NCI-H69 (cell line): ENCODE measurements around the gene TOX2.
A peak's percentile ranks its signal among the peaks of the same experiment; 100 is the strongest.

ENCODE experiments used
- DNase-seq: peaks from one replicate; lab custom pipeline; 2025; lab: John Stamatoyannopoulos, UW

TOX2 gene

DNA sequence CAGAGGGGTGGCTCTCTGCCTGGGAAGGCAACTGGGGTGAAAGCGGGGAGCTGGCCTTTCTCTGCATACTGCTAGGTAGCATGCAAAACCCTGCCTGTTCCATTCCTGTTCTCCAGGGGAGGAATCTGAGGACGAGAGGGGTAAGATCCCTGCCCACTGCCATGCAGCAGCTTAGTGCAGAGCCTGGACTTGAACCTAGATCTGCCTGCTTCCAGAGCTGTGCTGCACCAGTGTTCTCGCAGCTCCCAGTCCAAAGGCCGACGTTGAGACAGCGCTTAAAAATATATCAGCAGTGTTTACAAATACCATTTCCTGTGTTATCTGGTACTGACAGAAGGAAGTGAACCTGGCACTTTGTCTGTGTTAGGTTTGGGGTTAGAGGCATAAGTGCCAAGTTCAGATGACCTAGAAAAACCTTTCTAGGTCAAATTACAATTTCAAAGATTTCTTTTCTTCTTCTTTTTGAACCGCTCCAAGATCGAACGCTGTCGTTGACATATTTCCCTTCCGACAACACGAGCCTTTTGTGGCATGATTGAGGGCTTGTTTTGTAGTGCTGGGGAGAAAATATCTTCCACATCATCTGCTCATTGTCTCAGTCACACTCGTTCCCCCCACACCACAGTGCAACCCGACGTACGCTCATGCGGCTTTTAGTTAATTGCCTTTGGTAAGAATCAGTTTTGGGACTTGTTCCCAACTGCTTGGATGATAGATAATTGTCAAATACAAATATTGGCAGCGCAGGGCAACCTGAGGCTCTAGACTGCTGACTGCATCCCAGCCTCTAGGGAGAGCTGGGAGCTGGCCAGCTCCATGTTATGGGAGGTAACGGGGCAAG is 44.6 kb downstream of the TOX2 start:
- peak; percentile 2 for DNase-seq

GRCh38 chr20:43959920-43960227 is 45.2 kb downstream of the TOX2 start:
- DNase-seq: no peak

DNA sequence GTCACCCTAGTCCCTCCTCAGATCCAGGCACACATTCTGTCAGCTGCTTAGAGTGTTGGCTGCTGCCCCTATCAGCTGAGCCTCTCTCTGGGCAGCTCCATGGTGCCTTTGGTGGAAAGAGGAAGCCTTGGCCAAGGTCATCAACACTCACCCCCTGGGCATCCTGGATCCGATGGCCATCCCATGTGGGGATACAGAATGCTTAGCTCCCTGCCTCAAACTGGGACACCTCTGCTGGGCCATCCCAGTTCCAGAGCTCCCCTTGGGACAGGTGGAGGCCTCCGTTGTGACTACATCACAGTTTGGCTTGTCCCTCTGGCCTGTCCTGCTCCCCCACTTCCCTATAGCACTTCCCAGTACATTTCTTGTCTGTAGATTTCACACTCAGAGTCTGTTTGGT is 45.6 kb downstream of the TOX2 start:
- no peak for DNase-seq

GRCh38 chr20:43961116-43961515 is 46.5 kb downstream of the TOX2 start:
- no peak for DNase-seq

GRCh38 chr20:43961541-43962471 is 47.2 kb downstream of the TOX2 start:
- no peak for DNase-seq

- no peak for DNase-seq
Measured at GRCh38 chr20:43962530-43962929, 47.9 kb downstream of the TOX2 start.

DNA sequence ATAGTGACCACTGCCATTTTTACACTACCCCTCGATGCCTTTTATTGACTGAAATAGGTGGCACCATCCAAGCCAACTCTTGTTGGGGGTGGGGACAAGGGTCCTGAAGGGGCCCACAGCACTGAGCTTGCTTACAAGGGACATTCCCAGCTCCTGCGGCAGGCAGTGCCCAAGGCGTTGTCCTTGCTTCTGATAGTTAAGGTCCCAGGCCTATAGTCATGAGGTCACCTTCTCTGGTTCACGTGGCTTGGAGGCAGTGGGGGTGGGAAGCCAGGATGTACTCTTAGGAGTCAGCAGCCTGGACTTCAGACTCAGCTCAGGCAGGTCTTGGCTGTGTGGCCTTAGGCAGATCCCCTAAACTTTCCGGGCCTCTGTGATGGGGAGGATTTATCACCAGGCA is 48.6 kb downstream of the TOX2 start:
- DNase-seq: no peak

DNA sequence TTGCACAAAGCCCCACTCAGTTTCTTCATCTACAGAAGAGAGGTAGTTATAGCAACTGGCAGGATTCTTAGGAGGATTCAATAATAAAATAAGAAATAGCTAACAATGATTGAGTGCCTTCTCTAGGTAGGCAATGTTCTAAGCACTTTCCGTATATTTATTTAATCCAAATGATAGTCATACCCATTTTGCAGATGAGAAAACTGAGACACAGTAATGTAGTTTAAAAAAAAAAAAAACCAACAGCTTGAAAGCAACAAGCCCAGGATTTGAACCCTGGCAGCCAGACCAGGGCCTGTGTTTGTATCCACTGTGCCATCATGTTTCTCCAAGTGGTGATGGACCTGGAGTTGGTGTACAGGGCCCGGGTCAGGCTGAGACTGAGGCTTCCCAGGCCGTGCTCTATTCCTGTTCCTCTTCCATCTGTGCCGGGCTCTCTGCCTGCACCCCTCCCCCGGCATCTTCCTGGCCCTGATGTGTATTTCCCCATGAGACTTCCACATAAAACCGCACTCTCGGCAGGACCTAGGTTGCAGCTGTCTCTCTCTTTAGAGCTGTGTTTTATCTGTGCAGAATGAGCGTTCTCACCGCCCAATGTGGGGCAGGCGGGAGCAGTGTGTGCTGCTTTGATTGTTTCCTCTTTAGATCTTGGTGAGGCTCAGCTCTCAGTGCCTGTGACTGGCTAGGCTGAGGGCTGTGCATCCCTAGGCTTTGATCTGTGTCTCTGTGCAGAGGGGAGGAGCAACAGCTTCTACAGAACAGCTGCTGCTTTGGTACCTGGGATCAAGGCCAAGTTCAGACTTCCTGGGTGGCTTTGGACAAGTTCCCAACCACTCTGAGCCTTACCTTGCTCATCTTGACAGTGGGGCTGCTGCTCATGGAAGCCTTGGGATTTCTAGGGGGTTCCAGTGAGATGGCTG is 49.5 kb downstream of the TOX2 start:
- DNase-seq: no peak

DNA sequence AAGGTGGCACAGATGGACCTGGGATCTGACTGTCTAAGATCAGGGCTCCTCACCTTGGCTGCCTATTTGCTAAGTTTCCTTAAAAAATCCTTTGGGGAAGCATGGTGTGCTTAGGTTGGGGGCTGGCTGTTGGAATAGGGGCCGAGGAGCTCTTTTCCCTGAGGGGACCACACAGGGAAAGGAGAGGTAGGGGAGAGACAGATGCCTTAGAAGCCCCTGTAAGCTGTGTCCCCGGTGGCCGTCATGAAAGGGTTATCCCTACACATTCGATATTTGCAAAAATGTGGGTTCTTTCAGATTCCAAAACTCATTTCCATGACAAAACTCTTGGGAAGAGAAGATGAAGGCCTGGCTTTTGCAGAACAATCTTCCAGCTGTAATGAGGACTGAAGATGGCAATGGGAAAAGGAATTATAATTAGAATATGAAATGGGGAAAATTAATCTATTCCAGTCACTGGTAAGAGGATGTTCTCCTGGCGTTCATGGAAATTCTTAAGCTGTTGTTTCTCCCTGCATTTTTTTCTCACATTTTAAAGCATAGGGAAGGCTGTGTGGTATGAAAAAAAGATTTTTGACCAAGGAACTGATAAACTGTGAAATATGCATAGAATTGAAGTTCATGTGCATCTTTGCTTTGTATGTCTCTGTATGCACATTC is 53.8 kb downstream of the TOX2 start:
- DNase-seq: no peak

GRCh38 chr20:43969028-43969447 is 54.4 kb downstream of the TOX2 start:
- no peak for DNase-seq

GRCh38 chr20:43969501-43970182 is 55.0 kb downstream of the TOX2 start:
- no peak for DNase-seq

- no peak for DNase-seq
Measured at GRCh38 chr20:43971267-43971666, 56.6 kb downstream of the TOX2 start.

DNA sequence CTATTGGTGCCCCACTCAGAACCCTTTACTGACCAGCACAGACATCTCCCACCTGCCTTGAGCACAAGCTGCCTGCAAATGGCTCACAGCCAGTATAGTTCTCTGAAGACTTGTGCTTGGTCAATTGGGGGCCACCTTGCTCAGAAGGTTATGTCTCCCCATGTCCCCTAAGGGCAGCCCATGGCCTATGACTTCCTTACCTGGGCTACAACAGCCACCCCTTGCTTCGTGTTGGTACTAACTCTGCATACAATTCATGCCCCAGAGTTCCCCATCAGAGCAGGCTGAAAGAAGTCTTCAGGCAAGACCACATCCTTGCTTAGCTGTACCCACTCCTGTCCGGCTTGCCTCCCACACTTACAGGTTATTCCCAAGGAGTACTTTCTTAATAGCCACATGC is 57.4 kb downstream of the TOX2 start:
- DNase-seq: no peak

DNA sequence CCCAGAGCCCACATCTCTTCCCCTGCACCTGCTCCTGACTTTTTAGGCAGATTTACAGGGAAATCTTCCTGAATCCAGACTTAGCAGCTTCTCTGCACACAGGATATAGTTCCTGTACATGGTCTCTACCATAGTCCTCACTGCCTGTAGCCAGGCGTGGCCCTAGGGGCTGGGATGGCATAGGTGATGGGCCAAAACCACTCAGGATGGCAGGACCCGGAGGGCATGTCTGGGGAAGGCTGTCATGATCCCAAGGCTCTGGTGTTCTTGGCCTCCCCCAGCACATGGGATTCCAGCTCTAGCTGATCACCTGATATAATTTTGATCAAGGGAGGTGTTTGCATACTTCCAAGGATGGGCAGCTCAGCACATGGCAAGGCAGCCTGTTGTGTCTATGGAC is 58.0 kb downstream of the TOX2 start:
- DNase-seq: no peak

- DNase-seq: no peak
Measured at GRCh38 chr20:43973231-43973630, 58.6 kb downstream of the TOX2 start.

GRCh38 chr20:43973671-43974450 is 59.2 kb downstream of the TOX2 start:
- no peak for DNase-seq

- DNase-seq: no peak
Measured at GRCh38 chr20:43974695-43975094, 60.0 kb downstream of the TOX2 start.

- DNase-seq: no peak
Measured at GRCh38 chr20:43975096-43975768, 60.6 kb downstream of the TOX2 start.

DNA sequence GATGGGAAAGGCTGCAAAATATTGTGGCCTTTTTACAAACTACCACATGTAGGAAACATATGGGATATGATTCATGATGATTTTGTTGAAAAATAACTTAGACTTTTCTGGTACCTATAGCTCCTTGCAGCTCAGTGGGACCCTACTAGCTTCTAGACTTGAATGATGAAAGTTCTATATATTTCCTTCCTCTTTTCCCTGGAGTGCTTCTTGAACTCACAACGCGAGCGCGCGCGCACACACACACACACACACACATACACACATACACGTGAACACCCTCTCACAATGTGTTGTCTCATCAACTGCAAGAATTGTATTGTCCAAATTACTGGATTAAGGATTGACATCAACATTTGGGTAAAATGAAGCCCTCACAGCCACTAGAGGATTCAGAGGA is 61.9 kb downstream of the TOX2 start:
- DNase-seq: no peak

DNA sequence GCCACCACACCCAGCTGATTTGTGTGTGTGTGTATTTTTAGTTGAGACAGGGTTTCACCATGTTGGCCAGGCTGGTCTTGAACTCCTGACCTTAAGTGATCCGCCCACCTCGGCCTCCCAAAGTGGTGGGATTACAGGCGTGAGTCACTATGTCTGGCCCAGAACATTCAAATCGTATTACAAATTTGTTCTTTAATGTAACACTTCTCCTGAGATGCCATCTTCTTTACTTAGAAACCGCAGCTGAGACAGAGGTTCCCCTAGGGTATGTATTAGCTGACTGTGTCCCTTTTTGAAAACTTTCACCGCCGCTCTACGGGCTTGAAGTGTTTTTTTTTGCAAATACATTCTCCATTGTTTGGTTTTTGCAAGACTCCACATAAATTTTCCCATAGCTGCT is 62.6 kb downstream of the TOX2 start:
- DNase-seq: no peak
